ENCODE measurements around the gene FBN1. TPM values are rescaled to one million over a fixed set of nuclear protein-coding genes. Genes with fewer than 3 reads are reported as not detected.

The FBN1 gene
- total RNA-seq, 1 donor from 2014 or later = 0.62 TPM

GRCh38 chr15:48414015-48414414 lies 231.5 kb downstream of the FBN1 start:
- ChIA-PET CTCF (no interaction called here), POLR2A (no interaction called here)
- intact Hi-C loops (cut with micrococcal nuclease) = no loop called here
- ATAC-seq (ENCODE audit: low read depth) = no peak
- no peaks in the 10 kb centered on the region for H3K4me1 Mint-ChIP-seq
- no peak for TF ChIP-seq CTCF (IDR thresholded peaks at IDR 0.05)
- DNase-seq = no peak
- H3K27ac Mint-ChIP-seq = no peak overlapping the region
- peaks cover 7% of the 10 kb centered on the region for H3K27me3 Mint-ChIP-seq
- H3K9me3 Mint-ChIP-seq = no peaks in the 10 kb centered on the region
- H3K4me3 Mint-ChIP-seq = no peak overlapping the region
- H3K36me3 Mint-ChIP-seq (ENCODE audit: low read depth) = no peaks in the 10 kb centered on the region

- POLR2A ChIA-PET = no interaction called here
- TF ChIP-seq CTCF (IDR thresholded peaks at IDR 0.05) = no peak
Measured at GRCh38 chr15:48413304-48413703, 232.2 kb downstream of the FBN1 start.

GRCh38 chr15:48411971-48412591 lies 233.4 kb downstream of the FBN1 start:
- TF ChIP-seq CTCF (IDR thresholded peaks at IDR 0.05) = no peak
- H3K36me3 Mint-ChIP-seq (ENCODE audit: low read depth) = no peaks in the 10 kb centered on the region
- intact Hi-C loops (cut with micrococcal nuclease) = no loop called here
- no peaks in the 10 kb centered on the region for H3K9me3 Mint-ChIP-seq
- H3K4me1 Mint-ChIP-seq = peaks cover 2% of the 10 kb centered on the region
- H3K27me3 Mint-ChIP-seq = peaks cover 5% of the 10 kb centered on the region
- H3K27ac Mint-ChIP-seq = no peak overlapping the region
- ATAC-seq (ENCODE audit: low read depth) (no peak), DNase-seq (no peak)
- ChIA-PET POLR2A (no interaction called here), CTCF (no interaction called here)
- H3K4me3 Mint-ChIP-seq = no peak overlapping the region

More at GRCh38 chr15:48413304-48413703, 232.2 kb downstream of the FBN1 start:
- intact Hi-C loops (cut with micrococcal nuclease) = no loop called here
- no peak overlapping the region for H3K27ac Mint-ChIP-seq
- H3K27me3 Mint-ChIP-seq = peaks cover 5% of the 10 kb centered on the region
- peaks cover 2% of the 10 kb centered on the region for H3K4me1 Mint-ChIP-seq
- ATAC-seq (ENCODE audit: low read depth) (no peak), DNase-seq (no peak)
- H3K36me3 Mint-ChIP-seq (ENCODE audit: low read depth) = no peaks in the 10 kb centered on the region
- H3K4me3 Mint-ChIP-seq = no peak overlapping the region
- H3K9me3 Mint-ChIP-seq = no peaks in the 10 kb centered on the region
- CTCF ChIA-PET = no interaction called here

- no peak for DNase-seq
- ATAC-seq (ENCODE audit: low read depth) = no peak
- no peak overlapping the region for H3K4me3 Mint-ChIP-seq
- H3K4me1 Mint-ChIP-seq = peaks cover 2% of the 10 kb centered on the region
- H3K9me3 Mint-ChIP-seq = no peaks in the 10 kb centered on the region
- TF ChIP-seq CTCF (IDR thresholded peaks at IDR 0.05) = no peak
- ChIA-PET CTCF (no interaction called here), POLR2A (no interaction called here)
- no peak overlapping the region for H3K27ac Mint-ChIP-seq
- H3K36me3 Mint-ChIP-seq (ENCODE audit: low read depth) = no peaks in the 10 kb centered on the region
- no peaks in the 10 kb centered on the region for H3K27me3 Mint-ChIP-seq
- intact Hi-C loops (cut with micrococcal nuclease) = no loop called here
Measured at GRCh38 chr15:48409623-48410022, 235.9 kb downstream of the FBN1 start.

GRCh38 chr15:48408327-48408726 lies 237.2 kb downstream of the FBN1 start:
- no peak for TF ChIP-seq CTCF (IDR thresholded peaks at IDR 0.05)
- ATAC-seq (ENCODE audit: low read depth) = no peak
- intact Hi-C loops (cut with micrococcal nuclease) = no loop called here
- ChIA-PET CTCF (no interaction called here), POLR2A (no interaction called here)
- no peak overlapping the region for H3K4me3 Mint-ChIP-seq
- no peaks in the 10 kb centered on the region for H3K27me3 Mint-ChIP-seq
- no peak for DNase-seq
- no peaks in the 10 kb centered on the region for H3K36me3 Mint-ChIP-seq (ENCODE audit: low read depth)
- peaks cover 2% of the 10 kb centered on the region for H3K4me1 Mint-ChIP-seq
- no peaks in the 10 kb centered on the region for H3K9me3 Mint-ChIP-seq
- H3K27ac Mint-ChIP-seq = no peak overlapping the region
